ENCODE data around the gene C5orf52. TPM values are rescaled to one million over a fixed set of nuclear protein-coding genes. Genes with fewer than 3 reads are reported as not detected.
A peak's percentile ranks its signal among the peaks of the same experiment; 100 is the strongest.
"Not testable (repeated sequence)": the region's sequence is repeated elsewhere in the genome, so short reads cannot be mapped to it uniquely, and the experiment has no call there.

Gene C5orf52
- total and polyA plus RNA-seq, 2 donors (not counting 3 experiments of a cell fraction or from before 2014, with no cell fraction given) = not detected

- H3K9me3 ChIP-seq (replicated peaks; ENCODE audit: control insufficient read depth, insufficient read depth, low read length) = no peaks in the 10 kb centered on the region
- dilution Hi-C loops (cut with MboI; ENCODE audit: extremely low pct_ligation_motif_present, low sequenced_read_pairs) = no loop called here
- H3K27me3 ChIP-seq (ENCODE audit: control insufficient read depth in 2 of 2, insufficient read depth in 2 of 2, low read length in 2 of 2) = peaks cover 7% of the 10 kb centered on the region in 2 experiments
- H2AFZ ChIP-seq (ENCODE audit: low read depth, low read length) = no peak overlapping the region
- H3K36me3 ChIP-seq (ENCODE audit: control insufficient read depth in 2 of 2, extremely low read depth in 1 of 2, insufficient read depth in 2 of 2, low read length in 2 of 2) = no peaks in the 10 kb centered on the region
- H4K20me1 ChIP-seq (replicated peaks; ENCODE audit: control insufficient read depth, extremely low read depth, insufficient read depth, low read length) = no peaks in the 10 kb centered on the region
- intact Hi-C loops (cut with micrococcal nuclease) = loop anchor here (5.0 kb wide), 1 partner anchor 161 kb away; no protein-coding TSS in a partner anchor
- H3K4me2 ChIP-seq (ENCODE audit: insufficient read depth, low read length) = no peak overlapping the region
- no peak overlapping the region for H3K4me3 ChIP-seq (replicated peaks in 1 of 3; ENCODE audit: insufficient read depth in 1 of 3, low read depth in 1 of 3, low read length in 3 of 3)
- ChIA-PET POLR2A (no interaction called here), CTCF (no interaction called here)
- H3K27ac ChIP-seq (ENCODE audit: insufficient read depth, low read depth, low read length) = no peak overlapping the region
- FAIRE-seq = no peak
- TF ChIP-seq GATA2 (IDR thresholded peaks at IDR 0.05; ENCODE audit: insufficient read depth, insufficient read length, low read depth, low read length) (no peak), POLR2A (IDR thresholded peaks at IDR 0.05; ENCODE audit: low read depth, low read length) (no peak), FOS (IDR thresholded peaks at IDR 0.05; ENCODE audit: borderline replicate concordance, insufficient read depth, low read length) (no peak), MYC (IDR thresholded peaks at IDR 0.05; ENCODE audit: low read depth, low read length) (no peak), CTCF (IDR thresholded peaks at IDR 0.05; ENCODE audit: extremely low read depth in 1 of 2, insufficient read depth in 1 of 2, low read depth in 1 of 2, low read length in 2 of 2) (no peak), JUN (IDR thresholded peaks at IDR 0.05; ENCODE audit: borderline replicate concordance, insufficient read depth, insufficient read length, low read depth) (no peak), POLR2AphosphoS5 (IDR thresholded peaks at IDR 0.05; ENCODE audit: insufficient read depth, low read depth, low read length) (no peak), MAX (IDR thresholded peaks at IDR 0.05; ENCODE audit: insufficient read depth, insufficient read length) (no peak), EZH2 (IDR thresholded peaks at IDR 0.05; ENCODE audit: borderline replicate concordance, low read depth, low read length, severe bottlenecking) (no peak)
- no peak for DNase-seq (ENCODE audit: low read depth, low spot score)
- H3K79me2 ChIP-seq (ENCODE audit: control insufficient read depth, insufficient read depth, low read length) = no peaks in the 10 kb centered on the region
- peaks cover 13% of the 10 kb centered on the region for H3K4me1 ChIP-seq (ENCODE audit: control insufficient read depth, extremely low read depth, insufficient read depth, low read length)
- no peak overlapping the region for H3K9ac ChIP-seq (replicated peaks; ENCODE audit: extremely low read depth, insufficient read depth, low read length)
- H3K9me1 ChIP-seq (replicated peaks; ENCODE audit: control insufficient read depth, extremely low read depth, insufficient read depth, low read length) = no peaks in the 10 kb centered on the region
- no TSS peak for BruUV-seq (replicated peaks)
Measured at GRCh38 chr5:157672976-157673375, 1.6 kb downstream of the C5orf52 start.

- CTCF ChIA-PET = interaction anchor here (0.6 to 0.8 kb wide), 2 partner anchors 10 to 13 kb away, joined by 3 to 4 read pairs; no protein-coding TSS in a partner anchor
- BruUV-seq (replicated peaks); H3K4me3 ChIP-seq (replicated peaks in 1 of 3; ENCODE audit: insufficient read depth in 1 of 3, low read depth in 1 of 3, low read length in 3 of 3); H3K4me2 ChIP-seq (ENCODE audit: insufficient read depth, low read length); H3K27ac ChIP-seq (ENCODE audit: insufficient read depth, low read depth, low read length); H3K9me3 ChIP-seq (replicated peaks; ENCODE audit: control insufficient read depth, insufficient read depth, low read length); H3K9me1 ChIP-seq (replicated peaks; ENCODE audit: control insufficient read depth, extremely low read depth, insufficient read depth, low read length); dilution Hi-C loops (cut with MboI; ENCODE audit: extremely low pct_ligation_motif_present, low sequenced_read_pairs); DNase-seq (ENCODE audit: low read depth, low spot score); H3K27me3 ChIP-seq (ENCODE audit: control insufficient read depth in 2 of 2, insufficient read depth in 2 of 2, low read length in 2 of 2); H2AFZ ChIP-seq (ENCODE audit: low read depth, low read length); H4K20me1 ChIP-seq (replicated peaks; ENCODE audit: control insufficient read depth, extremely low read depth, insufficient read depth, low read length); H3K36me3 ChIP-seq (ENCODE audit: control insufficient read depth in 2 of 2, extremely low read depth in 1 of 2, insufficient read depth in 2 of 2, low read length in 2 of 2); H3K79me2 ChIP-seq (ENCODE audit: control insufficient read depth, insufficient read depth, low read length); H3K9ac ChIP-seq (replicated peaks; ENCODE audit: extremely low read depth, insufficient read depth, low read length); POLR2A ChIA-PET: not testable (repeated sequence)
- H3K4me1 ChIP-seq (ENCODE audit: control insufficient read depth, extremely low read depth, insufficient read depth, low read length) = peaks cover 13% of the 10 kb centered on the region
- peak; percentile 4 for FAIRE-seq
- intact Hi-C loops (cut with micrococcal nuclease) = loop anchor here (5.0 kb wide), 1 partner anchor 162 kb away; no protein-coding TSS in a partner anchor
Measured at GRCh38 chr5:157674351-157674750, 3.0 kb downstream of the C5orf52 start.
